HepG2 (cell line): Measurements from ENCODE around the gene ATXN7L3. TPM values are rescaled to one million over a fixed set of nuclear protein-coding genes. Genes with fewer than 3 reads are reported as not detected.

ENCODE experiments used
- ISL2 ChIP-seq: sonication (generic); formaldehyde crosslinking; IDR thresholded peaks from 2 replicates; pipeline ENCODE4 v1.5.0; 2020; ENCODE audit warnings: missing genetic modification reagents
- LRRFIP1 ChIP-seq: sonication (generic); formaldehyde crosslinking; conservative IDR thresholded peaks from 2 replicates; pipeline ENCODE4 v1.4.0; 2020; ENCODE audit warnings: missing genetic modification reagents
- POGK ChIP-seq: sonication (generic); formaldehyde crosslinking; conservative IDR thresholded peaks from 2 replicates; pipeline ENCODE4 v1.8.0; 2022; ENCODE audit warnings: mild to moderate bottlenecking, moderate library complexity, missing genetic modification reagents
- SMAD9 ChIP-seq: sonication (generic); formaldehyde crosslinking; IDR thresholded peaks from 2 replicates; pipeline ENCODE4 v1.5.1; 2020; ENCODE audit warnings: mild to moderate bottlenecking, missing genetic modification reagents
- SOX13 ChIP-seq, 3 experiments: fragments of 450-650 bp in 1 of 3; sonication (generic) in 1 of 3; formaldehyde crosslinking in 1 of 3; IDR thresholded peaks in 2 of 3; conservative IDR thresholded peaks in 1 of 3; 2 replicates each; pipeline versions ENCODE4 v1.5.0 to v1.6.1; 2016 to 2020; ENCODE audit warnings: antibody characterized with exemption in 1 of 3, mild to moderate bottlenecking in 1 of 3, missing compliant biosample characterization in 1 of 3, missing genetic modification reagents in 1 of 3, moderate library complexity in 1 of 3
- THAP7 ChIP-seq: sonication (generic); formaldehyde crosslinking; IDR thresholded peaks from 2 replicates; pipeline ENCODE4 v1.8.1; 2023; ENCODE audit warnings: mild to moderate bottlenecking, missing genetic modification reagents
- ZGPAT ChIP-seq: IDR thresholded peaks from 2 replicates; pipeline ENCODE4 v1.6.1; 2016; ENCODE audit warnings: mild to moderate bottlenecking
- ZKSCAN1 ChIP-seq: fragments of 150-350 bp; IDR thresholded peaks from 2 replicates; pipeline ENCODE4 v1.6.1; 2014; ENCODE audit warnings: low read length
- ZNF614 ChIP-seq: IDR thresholded peaks from 2 replicates; pipeline ENCODE4 v1.6.1; 2018; ENCODE audit warnings: missing biosample characterization, missing genetic modification reagents, inconsistent platforms, borderline replicate concordance
- polyA plus RNA-seq, 8 experiments: library from polyadenylated mRNA; depleted of rRNA in 3 of 8; stranded (reverse) in 7 of 8; unstranded in 1 of 8; fragments of >200 nt; fragmentation: Illumina TruSeq in 4 of 8; extraction: Trizol in 4 of 8; gene quantifications; 2 replicates each; pipeline versions ENCODE4 v1.2.1 to v1.2.3, GENCODE V29; 2011 to 2016; ENCODE audit warnings: low read depth in 4 of 8, missing spikeins in 1 of 8, mixed read lengths in 1 of 8; ENCODE audit not compliant: insufficient read depth in 1 of 8
- total RNA-seq, 5 experiments: library from RNA; depleted of rRNA; stranded (reverse); fragments of >200 nt; fragmentation: Illumina TruSeq; extraction: Trizol; gene quantifications; 2 replicates each; pipeline ENCODE4 v1.2.3, GENCODE V29; 2016; ENCODE audit warnings: low read depth in 1 of 5
- TF ChIP-seq, protein P1 (sequence below): sonication (generic); formaldehyde crosslinking; IDR thresholded peaks from 2 replicates; pipeline ENCODE4 v1.4.0; 2020; ENCODE audit warnings: missing genetic modification reagents
- TF ChIP-seq, protein P2 (sequence below): sonication (generic); formaldehyde crosslinking; IDR thresholded peaks from 2 replicates; pipeline ENCODE4 v1.5.1; 2020; ENCODE audit warnings: mild to moderate bottlenecking, missing genetic modification reagents
- TF ChIP-seq, protein P3 (sequence below): sonication (generic); formaldehyde crosslinking; IDR thresholded peaks from 2 replicates; pipeline ENCODE4 v1.4.0; 2020; ENCODE audit warnings: missing genetic modification reagents

ATXN7L3 gene
- total and polyA plus RNA-seq, 2 of the 13 experiments (the other 11 are each of a cell fraction or from before 2014, with no cell fraction given): 44.5 to 59.1 TPM

DNA sequence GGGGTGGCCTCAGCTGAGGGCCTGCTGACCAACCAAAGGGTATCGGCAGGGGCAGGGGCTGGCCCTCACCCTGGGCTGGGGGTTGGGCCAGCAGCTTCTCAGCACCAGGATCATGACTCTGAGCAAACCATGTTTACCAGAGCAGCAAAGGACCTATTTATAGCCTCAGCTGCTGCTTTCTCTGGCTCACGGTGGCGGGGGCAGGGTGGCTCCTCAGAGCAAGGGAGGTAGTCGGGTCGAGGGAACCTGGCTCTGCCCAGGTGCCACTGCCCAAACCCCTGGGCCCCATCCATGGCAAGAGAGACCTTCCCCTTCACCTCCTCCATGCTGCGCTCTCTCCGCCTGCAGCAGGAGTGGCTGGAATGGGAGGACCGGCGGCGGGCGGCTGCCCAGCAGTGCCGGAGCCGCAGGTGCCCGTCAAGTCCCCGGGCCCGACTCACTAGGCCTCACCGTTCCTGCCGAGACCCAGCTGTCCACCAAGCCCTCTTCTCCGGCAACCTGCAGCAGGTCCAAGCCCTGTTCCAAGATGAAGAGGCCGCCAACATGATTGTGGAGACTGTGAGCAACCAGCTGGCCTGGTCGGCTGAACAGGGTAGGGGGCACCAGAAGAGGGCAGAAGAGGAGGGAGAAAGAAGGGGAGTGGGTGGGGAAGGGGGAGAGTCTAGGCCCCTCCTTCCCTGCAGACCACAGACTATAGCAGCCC is 29.0 kb downstream of the ATXN7L3 start, which contains the start of gene ASB16 (continued):
- TF ChIP-seq ZNF614 (CRISPR knock-in tag) (0 out of 2 replicates have a peak, but pooled peaks have one; percentile 38), ISL2 (no peak), SOX13 (IDR thresholded peaks at IDR 0.05) (no peak), SOX13 (CRISPR knock-in tag; conservative IDR thresholded peaks at IDR 0.05 in 1 of 2, IDR thresholded peaks at IDR 0.05 in 1 of 2) (no peak), THAP7 (CRISPR knock-in tag) (no peak), SMAD9 (CRISPR knock-in tag) (peak; percentile 23; the same call in 1 of the 2 replicates), ZGPAT (CRISPR knock-in tag) (peak; percentile 49; the same call in 1 of the 2 replicates), ZKSCAN1 (no peak), LRRFIP1 (CRISPR knock-in tag) (no peak), POGK (no peak)
- TF ChIP-seq, protein P1, sequence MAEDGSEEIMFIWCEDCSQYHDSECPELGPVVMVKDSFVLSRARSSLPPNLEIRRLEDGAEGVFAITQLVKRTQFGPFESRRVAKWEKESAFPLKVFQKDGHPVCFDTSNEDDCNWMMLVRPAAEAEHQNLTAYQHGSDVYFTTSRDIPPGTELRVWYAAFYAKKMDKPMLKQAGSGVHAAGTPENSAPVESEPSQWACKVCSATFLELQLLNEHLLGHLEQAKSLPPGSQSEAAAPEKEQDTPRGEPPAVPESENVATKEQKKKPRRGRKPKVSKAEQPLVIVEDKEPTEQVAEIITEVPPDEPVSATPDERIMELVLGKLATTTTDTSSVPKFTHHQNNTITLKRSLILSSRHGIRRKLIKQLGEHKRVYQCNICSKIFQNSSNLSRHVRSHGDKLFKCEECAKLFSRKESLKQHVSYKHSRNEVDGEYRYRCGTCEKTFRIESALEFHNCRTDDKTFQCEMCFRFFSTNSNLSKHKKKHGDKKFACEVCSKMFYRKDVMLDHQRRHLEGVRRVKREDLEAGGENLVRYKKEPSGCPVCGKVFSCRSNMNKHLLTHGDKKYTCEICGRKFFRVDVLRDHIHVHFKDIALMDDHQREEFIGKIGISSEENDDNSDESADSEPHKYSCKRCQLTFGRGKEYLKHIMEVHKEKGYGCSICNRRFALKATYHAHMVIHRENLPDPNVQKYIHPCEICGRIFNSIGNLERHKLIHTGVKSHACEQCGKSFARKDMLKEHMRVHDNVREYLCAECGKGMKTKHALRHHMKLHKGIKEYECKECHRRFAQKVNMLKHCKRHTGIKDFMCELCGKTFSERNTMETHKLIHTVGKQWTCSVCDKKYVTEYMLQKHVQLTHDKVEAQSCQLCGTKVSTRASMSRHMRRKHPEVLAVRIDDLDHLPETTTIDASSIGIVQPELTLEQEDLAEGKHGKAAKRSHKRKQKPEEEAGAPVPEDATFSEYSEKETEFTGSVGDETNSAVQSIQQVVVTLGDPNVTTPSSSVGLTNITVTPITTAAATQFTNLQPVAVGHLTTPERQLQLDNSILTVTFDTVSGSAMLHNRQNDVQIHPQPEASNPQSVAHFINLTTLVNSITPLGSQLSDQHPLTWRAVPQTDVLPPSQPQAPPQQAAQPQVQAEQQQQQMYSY (CRISPR knock-in tag): no peak
- TF ChIP-seq, protein P2, sequence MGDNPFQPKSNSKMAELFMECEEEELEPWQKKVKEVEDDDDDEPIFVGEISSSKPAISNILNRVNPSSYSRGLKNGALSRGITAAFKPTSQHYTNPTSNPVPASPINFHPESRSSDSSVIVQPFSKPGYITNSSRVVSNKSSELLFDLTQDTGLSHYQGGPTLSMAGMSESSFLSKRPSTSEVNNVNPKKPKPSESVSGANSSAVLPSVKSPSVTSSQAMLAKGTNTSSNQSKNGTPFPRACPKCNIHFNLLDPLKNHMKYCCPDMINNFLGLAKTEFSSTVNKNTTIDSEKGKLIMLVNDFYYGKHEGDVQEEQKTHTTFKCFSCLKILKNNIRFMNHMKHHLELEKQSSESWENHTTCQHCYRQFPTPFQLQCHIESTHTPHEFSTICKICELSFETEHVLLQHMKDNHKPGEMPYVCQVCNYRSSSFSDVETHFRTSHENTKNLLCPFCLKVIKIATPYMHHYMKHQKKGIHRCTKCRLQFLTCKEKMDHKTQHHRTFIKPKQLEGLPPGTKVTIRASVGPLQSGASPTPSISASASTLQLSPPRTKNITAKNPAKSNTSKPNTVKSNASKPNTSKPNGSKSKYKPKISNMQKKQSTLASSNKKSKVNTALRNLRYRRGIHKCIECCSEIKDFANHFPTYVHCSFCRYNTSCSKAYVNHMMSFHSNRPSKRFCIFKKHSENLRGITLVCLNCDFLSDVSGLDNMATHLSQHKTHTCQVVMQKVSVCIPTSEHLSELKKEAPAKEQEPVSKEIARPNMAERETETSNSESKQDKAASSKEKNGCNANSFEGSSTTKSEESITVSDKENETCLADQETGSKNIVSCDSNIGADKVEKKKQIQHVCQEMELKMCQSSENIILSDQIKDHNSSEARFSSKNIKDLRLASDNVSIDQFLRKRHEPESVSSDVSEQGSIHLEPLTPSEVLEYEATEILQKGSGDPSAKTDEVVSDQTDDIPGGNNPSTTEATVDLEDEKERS: no peak
- TF ChIP-seq, protein P3, sequence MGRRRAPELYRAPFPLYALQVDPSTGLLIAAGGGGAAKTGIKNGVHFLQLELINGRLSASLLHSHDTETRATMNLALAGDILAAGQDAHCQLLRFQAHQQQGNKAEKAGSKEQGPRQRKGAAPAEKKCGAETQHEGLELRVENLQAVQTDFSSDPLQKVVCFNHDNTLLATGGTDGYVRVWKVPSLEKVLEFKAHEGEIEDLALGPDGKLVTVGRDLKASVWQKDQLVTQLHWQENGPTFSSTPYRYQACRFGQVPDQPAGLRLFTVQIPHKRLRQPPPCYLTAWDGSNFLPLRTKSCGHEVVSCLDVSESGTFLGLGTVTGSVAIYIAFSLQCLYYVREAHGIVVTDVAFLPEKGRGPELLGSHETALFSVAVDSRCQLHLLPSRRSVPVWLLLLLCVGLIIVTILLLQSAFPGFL (CRISPR knock-in tag): no peak
